Mesendoderm (in vitro differentiated cells): ENCODE results near the gene WDR91.
"Not testable (repeated sequence)": the region's sequence is repeated elsewhere in the genome, so short reads cannot be mapped to it uniquely, and the experiment has no call there.

Experiments used
- DNase-seq: peaks from one replicate; pipeline ENCODE4 v3.0.0; 2013
- H2AK5ac ChIP-seq: 2 replicates; pipeline ENCODE4 v1.6.1; 2013; ENCODE audit warnings: low read length, inconsistent platforms
- H2BK120ac ChIP-seq: 2 replicates; pipeline ENCODE4 v1.6.1; 2013; ENCODE audit warnings: low read depth, mild to moderate bottlenecking, low read length, moderate library complexity, mixed read lengths
- H2BK15ac ChIP-seq: replicated peaks from 2 replicates; pipeline ENCODE4 v1.6.1; 2013; ENCODE audit warnings: low read depth, mild to moderate bottlenecking, moderate library complexity
- H2BK5ac ChIP-seq: 2 replicates; pipeline ENCODE4 v1.6.1; 2013; ENCODE audit warnings: low read length, inconsistent platforms
- H3K18ac ChIP-seq: 2 replicates; pipeline ENCODE4 v1.6.1; 2013; ENCODE audit warnings: mild to moderate bottlenecking, low read length, mixed read lengths
- H3K23ac ChIP-seq: one replicate; pipeline ENCODE4 v1.6.1; 2013; ENCODE audit warnings: low read length
- H3K27ac ChIP-seq: 2 replicates; pipeline ENCODE4 v1.5.1; 2013; ENCODE audit warnings: low read depth, mild to moderate bottlenecking, inconsistent platforms, low read length, moderate library complexity
- H3K27me3 ChIP-seq: 2 replicates; pipeline ENCODE4 v1.6.1; 2013; ENCODE audit warnings: low read length, control low read depth, mild to moderate bottlenecking, inconsistent platforms; ENCODE audit not compliant: insufficient read depth, poor library complexity
- H3K36me3 ChIP-seq: 2 replicates; pipeline ENCODE4 v1.6.1; 2013; ENCODE audit warnings: low read length, inconsistent platforms; ENCODE audit not compliant: control insufficient read depth, insufficient read depth
- H3K4ac ChIP-seq: one replicate; pipeline ENCODE4 v1.6.1; 2013; ENCODE audit warnings: low read depth, mild to moderate bottlenecking, low read length, moderate library complexity
- H3K4me1 ChIP-seq: 2 replicates; pipeline ENCODE4 v1.6.1; 2013; ENCODE audit warnings: low read depth, low read length, inconsistent platforms; ENCODE audit not compliant: control insufficient read depth
- H3K4me2 ChIP-seq: 2 replicates; pipeline ENCODE4 v1.6.1; 2013; ENCODE audit warnings: low read length
- H3K4me3 ChIP-seq: 2 replicates; pipeline ENCODE4 v1.5.1; 2013; ENCODE audit warnings: mild to moderate bottlenecking, low read length
- H3K56ac ChIP-seq: one replicate; pipeline ENCODE4 v1.6.1; 2013; ENCODE audit warnings: low read length
- H3K79me1 ChIP-seq: 2 replicates; pipeline ENCODE4 v1.6.1; 2013; ENCODE audit warnings: low read length, inconsistent platforms
- H3K79me2 ChIP-seq: 2 replicates; pipeline ENCODE4 v1.6.1; 2013; ENCODE audit warnings: mild to moderate bottlenecking, low read length; ENCODE audit not compliant: control insufficient read depth, insufficient read depth
- H3K9ac ChIP-seq: 2 replicates; pipeline ENCODE4 v1.6.1; 2013; ENCODE audit warnings: low read length, inconsistent platforms
- H4K5ac ChIP-seq: one replicate; pipeline ENCODE4 v1.6.1; 2013; ENCODE audit warnings: low read length
- H4K8ac ChIP-seq: one replicate; pipeline ENCODE4 v1.6.1; 2013; ENCODE audit warnings: low read depth, mild to moderate bottlenecking, control low read depth, low read length, moderate library complexity
- WGBS: extraction: QIAGEN DNeasy Blood & Tissue Kit; methylation state at CpG from one replicate; pipeline ENCODE4 v1.1.7; 2013; ENCODE audit warnings: low lambda C conversion rate, missing lambda C conversion rate; ENCODE audit not compliant: insufficient coverage; ENCODE audit errors: extremely low coverage; 5-methylcytosine and 5-hydroxymethylcytosine counted together

The WDR91 gene

DNA sequence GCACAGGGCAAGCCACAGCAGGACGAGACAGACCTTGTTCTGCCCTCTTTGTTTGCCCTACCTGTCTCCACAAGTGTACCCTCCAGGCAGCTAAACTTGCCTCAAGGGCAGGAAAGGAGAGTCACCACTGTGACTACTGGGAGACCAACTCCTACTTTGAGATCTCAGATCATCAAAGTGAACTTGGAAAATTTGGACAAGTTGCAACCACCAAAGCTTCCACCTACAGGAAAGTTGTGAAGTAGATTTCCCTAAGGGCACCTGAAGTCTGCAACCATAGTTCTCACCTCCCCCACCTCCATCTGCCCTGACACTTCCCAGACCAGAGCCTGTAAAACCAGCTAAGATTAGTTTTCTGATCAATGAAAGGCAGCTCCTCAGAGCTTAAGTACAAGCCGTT is 2.5 kb upstream of the WDR91 start:
- no peak overlapping the region for H4K8ac ChIP-seq
- H3K79me1 ChIP-seq, result no peaks in the 10 kb centered on the region
- no peak overlapping the region for H3K18ac ChIP-seq
- H3K9ac ChIP-seq, result no peak overlapping the region
- H2BK15ac ChIP-seq, result no peak overlapping the region
- peaks cover 3% of the 10 kb centered on the region for H3K4me1 ChIP-seq
- H3K23ac ChIP-seq, result no peak overlapping the region
- no peak overlapping the region for H2BK5ac ChIP-seq
- H3K56ac ChIP-seq, result peak overlapping the region; percentile 22
- no peak overlapping the region for H4K5ac ChIP-seq
- WGBS, result no CpG with 5 or more reads among the region's 2 CpGs
- no peak overlapping the region for H2AK5ac ChIP-seq
- no peaks in the 10 kb centered on the region for H3K36me3 ChIP-seq
- H2BK120ac ChIP-seq, result no peak overlapping the region
- no peaks in the 10 kb centered on the region for H3K79me2 ChIP-seq
- H3K27ac ChIP-seq, result no peak overlapping the region
- no peak overlapping the region for H3K4me3 ChIP-seq
- peak; percentile 46 for DNase-seq
- H3K27me3 ChIP-seq, result no peaks in the 10 kb centered on the region
- no peak overlapping the region for H3K4ac ChIP-seq
- H3K4me2 ChIP-seq, result no peak overlapping the region

DNA sequence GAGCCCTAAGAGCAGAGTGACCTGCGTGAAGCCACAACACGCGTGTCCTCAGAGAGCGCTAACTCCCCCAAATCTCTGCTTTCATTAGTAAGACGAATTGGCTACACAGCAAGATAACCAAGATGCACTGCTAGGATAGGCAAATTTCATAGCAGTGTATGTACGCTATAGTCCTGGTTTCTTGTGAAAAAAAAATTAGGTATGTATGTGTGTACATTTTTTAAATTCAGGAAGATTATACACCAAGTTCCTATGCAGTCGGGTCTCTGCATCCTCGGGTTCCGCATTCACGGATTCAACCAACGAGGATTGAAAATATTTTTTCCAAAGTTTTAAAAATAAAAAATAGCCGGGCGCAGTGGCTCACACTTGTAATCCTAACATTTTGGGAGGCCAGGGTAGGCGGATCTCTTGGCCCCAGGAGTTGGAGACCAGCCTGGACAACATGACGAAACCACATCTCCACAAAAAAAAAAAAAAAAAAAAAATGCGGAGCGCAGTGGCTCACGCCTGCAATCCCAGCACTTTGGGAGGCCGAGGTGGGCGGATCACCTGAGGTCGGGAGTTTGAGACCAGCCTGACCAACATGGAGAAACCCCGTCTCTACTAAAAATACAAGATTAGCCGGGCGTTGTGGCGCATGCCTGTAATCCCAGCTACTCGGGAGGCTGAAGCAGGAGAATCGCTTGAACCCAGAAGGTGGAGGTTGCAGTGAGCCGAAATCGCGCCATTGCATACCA is 790 bp upstream of the WDR91 start:
- peak overlapping the region; percentile 82 for H2BK5ac ChIP-seq
- not testable (repeated sequence) for H3K79me1 ChIP-seq, H3K79me2 ChIP-seq, H3K4ac ChIP-seq, H3K4me1 ChIP-seq, H3K36me3 ChIP-seq, H2BK15ac ChIP-seq, H3K27me3 ChIP-seq, H2BK120ac ChIP-seq, H2AK5ac ChIP-seq, DNase-seq, H4K8ac ChIP-seq
- H3K9ac ChIP-seq, result peak overlapping the region; percentile 94
- peak overlapping the region; percentile 97 for H3K23ac ChIP-seq
- peak overlapping the region; percentile 33 for H3K18ac ChIP-seq
- H3K27ac ChIP-seq, result peak overlapping the region; percentile 37
- peak overlapping the region; percentile 87 for H4K5ac ChIP-seq
- H3K4me3 ChIP-seq, result peak overlapping the region; percentile 76
- WGBS, result no CpG with 5 or more reads among the region's 30 CpGs
- peak overlapping the region; percentile 96 for H3K56ac ChIP-seq
- peak overlapping the region; percentile 99 for H3K4me2 ChIP-seq

DNA sequence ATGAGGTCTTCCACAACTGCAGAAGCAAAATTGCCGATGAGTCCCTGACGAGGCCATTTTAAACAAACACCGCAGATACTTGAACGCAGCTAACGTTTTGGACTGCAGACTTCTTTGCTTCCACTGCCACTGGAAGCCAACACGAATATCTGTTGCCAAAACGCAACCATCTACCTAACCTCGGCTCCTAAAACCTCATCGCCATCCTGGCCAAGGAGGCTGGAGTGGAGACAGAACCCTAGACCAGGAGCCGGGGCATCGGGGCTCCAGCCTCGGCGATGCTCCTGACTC is 493 bp downstream of the WDR91 start:
- no CpG with 5 or more reads among the region's 13 CpGs for WGBS
- peak overlapping the region; percentile 98 for H3K56ac ChIP-seq
- H3K9ac ChIP-seq, result peak overlapping the region; percentile 86
- H3K36me3 ChIP-seq, result no peaks in the 10 kb centered on the region
- no peak overlapping the region for H3K4ac ChIP-seq
- H2AK5ac ChIP-seq, result no peak overlapping the region
- H3K27ac ChIP-seq, result no peak overlapping the region
- H3K27me3 ChIP-seq, result no peaks in the 10 kb centered on the region
- H4K5ac ChIP-seq, result no peak overlapping the region
- no peak overlapping the region for H4K8ac ChIP-seq
- H2BK15ac ChIP-seq, result no peak overlapping the region
- H3K4me2 ChIP-seq, result peak overlapping the region; percentile 95
- peaks cover 3% of the 10 kb centered on the region for H3K4me1 ChIP-seq
- peak; percentile 26 for DNase-seq
- no peaks in the 10 kb centered on the region for H3K79me1 ChIP-seq
- no peak overlapping the region for H3K18ac ChIP-seq
- H3K79me2 ChIP-seq, result no peaks in the 10 kb centered on the region
- no peak overlapping the region for H2BK120ac ChIP-seq
- H2BK5ac ChIP-seq, result no peak overlapping the region
- no peak overlapping the region for H3K23ac ChIP-seq
- peak overlapping the region; percentile 90 for H3K4me3 ChIP-seq

DNA sequence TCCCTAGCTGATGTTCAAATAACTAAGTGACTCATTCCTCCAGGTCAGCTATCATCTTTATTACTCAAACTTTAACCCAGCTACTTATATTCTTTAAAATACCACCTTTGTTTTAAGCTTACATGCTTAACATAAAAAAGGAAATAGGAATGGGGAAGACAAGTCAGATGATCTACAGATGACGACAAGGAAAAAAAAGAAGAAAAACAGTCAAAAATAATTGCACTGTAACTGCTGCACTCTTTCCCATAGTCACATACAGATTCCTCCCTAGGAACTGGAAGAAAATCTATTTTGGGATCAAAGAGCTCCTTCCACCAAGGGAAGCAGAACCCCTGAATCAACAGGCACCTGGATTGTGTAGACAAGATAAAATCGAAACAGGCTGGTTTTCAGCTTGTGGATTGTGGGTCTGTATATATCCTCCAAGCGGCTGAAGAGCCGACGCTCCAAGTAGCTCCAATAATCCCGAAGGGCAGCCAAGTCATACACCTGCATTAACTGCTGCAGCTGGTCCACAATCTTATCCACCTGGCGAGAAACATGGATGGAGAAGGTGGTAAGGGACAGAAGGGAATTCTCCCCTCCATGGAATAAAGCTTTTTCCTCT is 2.0 kb downstream of the WDR91 start:
- Histone ChIP-seq H2BK15ac (no peak overlapping the region), H3K4me1 (peaks cover 3% of the 10 kb centered on the region), H2BK120ac (no peak overlapping the region), H3K9ac (no peak overlapping the region), H3K27me3 (no peaks in the 10 kb centered on the region), H3K79me1 (no peaks in the 10 kb centered on the region), H4K8ac (no peak overlapping the region), H3K18ac (no peak overlapping the region), H3K4ac (no peak overlapping the region), H3K27ac (no peak overlapping the region), H3K79me2 (no peaks in the 10 kb centered on the region), H3K4me2 (no peak overlapping the region), H4K5ac (no peak overlapping the region), H2AK5ac (no peak overlapping the region), H3K4me3 (no peak overlapping the region), H3K36me3 (no peaks in the 10 kb centered on the region), H3K23ac (no peak overlapping the region), H3K56ac (no peak overlapping the region), H2BK5ac (no peak overlapping the region)
- WGBS, result no CpG with 5 or more reads among the region's 7 CpGs
- DNase-seq, result no peak

DNA sequence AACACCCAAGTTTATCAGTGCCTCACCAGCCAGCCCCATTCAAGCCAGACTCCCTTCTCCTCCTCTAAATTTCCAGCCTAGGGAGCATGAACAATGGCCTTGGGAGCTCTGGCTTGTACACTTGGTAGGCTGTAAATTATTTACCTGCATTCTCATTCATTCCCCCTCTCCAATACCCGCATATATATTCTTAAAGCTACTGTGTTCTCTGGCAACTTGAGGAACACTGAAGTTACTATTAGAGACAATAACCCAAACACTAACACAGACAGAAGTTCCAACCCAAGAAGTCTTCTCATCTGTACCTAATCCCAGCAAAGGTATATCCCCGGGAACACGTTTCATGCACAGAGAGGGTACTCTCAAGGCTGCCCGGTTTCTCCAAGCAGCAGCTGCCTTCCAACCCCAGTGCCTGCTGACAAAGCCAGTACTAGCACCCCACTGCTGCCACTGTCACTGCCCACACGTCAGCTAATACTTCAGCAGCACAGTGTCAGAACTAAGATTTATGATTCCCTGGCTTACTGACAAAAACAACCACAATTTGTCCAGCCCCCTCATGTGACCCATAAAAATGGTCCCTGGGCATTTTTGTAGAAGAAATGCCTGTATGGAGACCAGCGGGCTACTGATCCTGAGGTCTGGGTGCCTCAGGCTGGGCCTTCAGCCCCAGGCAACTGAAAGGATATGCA is 3.1 kb downstream of the WDR91 start:
- H3K4me1 ChIP-seq, result no peaks in the 10 kb centered on the region

More for the DNA sequence above, 3.1 kb downstream of the WDR91 start:
- Histone ChIP-seq H2BK120ac (no peak overlapping the region), H3K36me3 (peaks cover 3% of the 10 kb centered on the region), H3K79me1 (no peaks in the 10 kb centered on the region), H2BK15ac (no peak overlapping the region), H3K23ac (no peak overlapping the region), H3K4me2 (no peak overlapping the region), H3K4me3 (no peak overlapping the region), H2BK5ac (no peak overlapping the region), H4K8ac (no peak overlapping the region), H4K5ac (no peak overlapping the region), H3K18ac (no peak overlapping the region), H3K4ac (no peak overlapping the region), H3K56ac (no peak overlapping the region), H3K79me2 (no peaks in the 10 kb centered on the region), H3K9ac (no peak overlapping the region), H3K27me3 (no peaks in the 10 kb centered on the region), H3K27ac (no peak overlapping the region), H2AK5ac (no peak overlapping the region)
- DNase-seq, result peak; percentile 25
- WGBS, result no CpG with 5 or more reads among the region's 6 CpGs
